ENCODE data around the gene HNRNPH1.

GRCh38 chr5:179609834-179610108 lies 13.7 kb downstream of the HNRNPH1 start:
- TF ChIP-seq EP300 (IDR thresholded peaks at IDR 0.05; ENCODE audit: low read depth) (no peak), CTCF (IDR thresholded peaks at IDR 0.05) (no peak), POLR2AphosphoS5 (IDR thresholded peaks at IDR 0.05) (no peak)
